Mononuclear cell (primary cell): Measurements from ENCODE around the gene RERG. TPM values are rescaled to one million over a fixed set of nuclear protein-coding genes. Genes with fewer than 3 reads are reported as not detected.

Source experiments
- H3K27me3 ChIP-seq: 2 replicates; pipeline ENCODE4 v1.6.0; 2011; ENCODE audit warnings: low read length, control low read depth; ENCODE audit not compliant: insufficient read depth
- H3K4me1 ChIP-seq: 2 replicates; pipeline ENCODE4 v1.5.1; 2011; ENCODE audit warnings: mild to moderate bottlenecking, low read length, control low read depth; ENCODE audit not compliant: insufficient read depth
- H3K4me3 ChIP-seq: 2 replicates; pipeline ENCODE4 v1.5.1; 2011; ENCODE audit warnings: mild to moderate bottlenecking, low read length, moderate library complexity
- H3K9me3 ChIP-seq: 2 replicates; pipeline ENCODE4 v1.5.1; 2011; ENCODE audit warnings: low read depth, mild to moderate bottlenecking, control low read depth, low read length
- total RNA-seq: library from RNA; depleted of rRNA; stranded (reverse); fragments of >200 nt; gene quantifications from one replicate; pipeline ENCODE4 v1.2.3, GENCODE V29; 2012

The RERG gene
- total RNA-seq, 1 donor = not detected

DNA sequence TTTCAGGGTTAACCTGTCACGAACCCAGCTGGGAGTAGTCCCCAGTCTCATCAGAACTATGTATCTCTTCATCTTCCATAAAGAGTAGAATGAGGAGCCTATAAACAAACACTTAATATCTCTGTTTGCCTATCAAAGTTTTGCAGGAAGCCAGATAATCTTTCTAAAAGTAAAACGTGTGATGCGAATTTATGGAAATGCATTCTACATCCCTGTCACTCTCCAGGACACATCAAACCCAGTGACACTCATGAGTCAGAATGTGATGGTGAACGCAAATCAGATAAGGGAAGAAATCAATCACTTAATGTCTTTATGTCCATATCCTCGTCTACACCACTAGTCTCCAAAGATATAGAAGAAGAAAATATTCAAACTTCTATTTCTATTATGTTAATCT is 37.4 kb downstream of the RERG start:
- Histone ChIP-seq H3K9me3 (no peaks in the 10 kb centered on the region), H3K4me1 (no peaks in the 10 kb centered on the region), H3K27me3 (no peaks in the 10 kb centered on the region), H3K4me3 (no peak overlapping the region)

DNA sequence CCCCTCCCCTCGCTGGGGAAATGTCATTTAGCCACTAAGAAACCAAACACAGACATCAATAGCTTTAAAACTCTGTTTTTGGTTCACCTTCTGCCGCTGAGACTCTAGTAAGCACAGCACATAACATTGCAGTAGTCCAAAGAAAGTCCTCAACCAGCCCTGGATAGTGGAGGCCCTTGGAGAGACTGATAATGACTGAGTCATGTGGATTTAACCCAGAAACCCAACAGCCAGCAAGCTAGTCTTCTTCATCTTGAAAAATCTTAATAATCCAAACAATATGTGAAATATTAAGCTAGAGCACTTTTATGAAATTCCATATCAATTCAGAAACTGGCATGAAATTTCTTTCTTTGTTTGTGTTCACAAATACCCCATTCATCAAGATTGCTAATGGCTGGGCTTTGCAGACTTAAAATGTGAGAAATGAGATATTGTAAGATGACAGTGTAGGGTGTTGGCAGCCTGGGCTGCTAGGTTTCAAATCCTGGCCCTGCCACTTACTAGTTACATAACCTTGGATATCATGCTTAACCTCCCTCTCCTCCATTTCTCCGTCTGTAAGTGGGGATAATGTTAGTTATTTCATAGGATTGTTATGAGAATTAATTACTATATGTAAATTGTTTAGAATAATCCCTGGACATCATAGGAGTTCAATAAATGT is 40.1 kb downstream of the RERG start:
- Histone ChIP-seq H3K27me3 (no peaks in the 10 kb centered on the region), H3K9me3 (no peaks in the 10 kb centered on the region), H3K4me3 (no peak overlapping the region), H3K4me1 (no peaks in the 10 kb centered on the region)

DNA sequence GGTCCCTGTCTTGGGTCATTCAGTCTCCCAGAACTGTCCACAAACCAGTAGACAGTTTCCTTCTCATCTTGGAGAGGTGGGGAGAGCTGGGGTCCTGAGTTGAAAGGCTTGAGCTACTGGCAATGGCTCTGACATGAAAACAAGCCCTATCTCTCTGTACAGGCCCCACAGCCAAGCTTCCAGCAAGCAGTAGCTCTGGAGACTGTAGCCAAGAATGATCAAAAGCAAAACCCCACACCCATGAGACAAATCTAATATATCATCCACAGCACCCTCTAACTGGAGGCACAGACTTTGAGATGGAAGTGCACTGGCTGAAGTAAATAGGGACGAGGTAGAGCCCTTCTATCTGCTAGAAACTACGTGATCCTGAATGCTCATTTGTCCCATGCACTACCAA is 40.9 kb downstream of the RERG start:
- peaks cover 1% of the 10 kb centered on the region for H3K27me3 ChIP-seq

DNA sequence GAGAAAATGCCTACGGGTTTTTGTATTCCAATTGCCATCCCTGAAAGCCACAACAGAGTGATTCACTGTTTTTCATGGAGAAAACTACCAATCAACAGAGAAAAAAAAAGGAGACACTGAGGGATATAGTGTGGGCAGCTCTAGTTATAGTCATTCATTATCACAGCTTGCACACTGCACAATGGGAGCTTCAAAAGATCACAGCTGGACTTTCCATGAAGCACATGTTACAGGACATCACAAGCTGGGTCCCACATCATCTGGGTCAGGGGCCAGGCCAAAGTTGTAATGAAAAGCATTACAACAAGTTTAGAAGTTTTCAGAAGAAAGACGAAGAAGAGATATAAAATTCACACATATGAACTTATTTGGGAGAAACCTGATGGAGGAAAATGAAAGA is 41.5 kb downstream of the RERG start:
- Histone ChIP-seq H3K4me3 (no peak overlapping the region), H3K27me3 (peaks cover 4% of the 10 kb centered on the region), H3K4me1 (no peaks in the 10 kb centered on the region), H3K9me3 (no peaks in the 10 kb centered on the region)

More for the DNA sequence above, 40.9 kb downstream of the RERG start:
- H3K4me3 ChIP-seq = no peak overlapping the region
- no peaks in the 10 kb centered on the region for H3K9me3 ChIP-seq
- no peaks in the 10 kb centered on the region for H3K4me1 ChIP-seq

DNA sequence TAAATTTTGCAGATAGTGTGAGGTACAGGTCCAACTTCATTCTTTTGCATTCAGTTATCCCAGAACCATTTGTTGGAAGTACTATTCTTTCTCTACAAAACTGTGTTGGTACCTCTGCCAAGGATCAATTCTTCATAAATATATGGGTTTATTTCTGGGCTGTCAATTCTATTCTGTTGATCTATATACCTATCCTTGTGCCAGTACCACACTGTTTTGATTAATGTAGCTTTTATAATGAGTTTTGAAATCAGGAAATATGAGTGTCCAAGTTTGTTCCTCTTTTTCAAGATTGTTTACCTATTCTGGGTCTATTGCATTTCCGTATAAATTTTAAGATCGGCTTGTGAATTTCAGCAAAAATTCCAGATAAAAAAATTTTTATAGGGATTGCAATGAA is 48.1 kb downstream of the RERG start:
- H3K4me3 ChIP-seq = no peak overlapping the region
- peaks cover 5% of the 10 kb centered on the region for H3K9me3 ChIP-seq
- H3K27me3 ChIP-seq = peaks cover 20% of the 10 kb centered on the region
- H3K4me1 ChIP-seq = no peaks in the 10 kb centered on the region

- Histone ChIP-seq H3K9me3 (peaks cover 5% of the 10 kb centered on the region), H3K4me3 (no peak overlapping the region), H3K4me1 (no peaks in the 10 kb centered on the region), H3K27me3 (peaks cover 20% of the 10 kb centered on the region)
Observed at GRCh38 chr12:15172060-15172822, 49.0 kb downstream of the RERG start.

GRCh38 chr12:15171012-15171655 is 50.1 kb downstream of the RERG start:
- no peaks in the 10 kb centered on the region for H3K4me1 ChIP-seq
- H3K4me3 ChIP-seq = no peak overlapping the region
- H3K9me3 ChIP-seq = peaks cover 5% of the 10 kb centered on the region
- H3K27me3 ChIP-seq = peaks cover 20% of the 10 kb centered on the region

DNA sequence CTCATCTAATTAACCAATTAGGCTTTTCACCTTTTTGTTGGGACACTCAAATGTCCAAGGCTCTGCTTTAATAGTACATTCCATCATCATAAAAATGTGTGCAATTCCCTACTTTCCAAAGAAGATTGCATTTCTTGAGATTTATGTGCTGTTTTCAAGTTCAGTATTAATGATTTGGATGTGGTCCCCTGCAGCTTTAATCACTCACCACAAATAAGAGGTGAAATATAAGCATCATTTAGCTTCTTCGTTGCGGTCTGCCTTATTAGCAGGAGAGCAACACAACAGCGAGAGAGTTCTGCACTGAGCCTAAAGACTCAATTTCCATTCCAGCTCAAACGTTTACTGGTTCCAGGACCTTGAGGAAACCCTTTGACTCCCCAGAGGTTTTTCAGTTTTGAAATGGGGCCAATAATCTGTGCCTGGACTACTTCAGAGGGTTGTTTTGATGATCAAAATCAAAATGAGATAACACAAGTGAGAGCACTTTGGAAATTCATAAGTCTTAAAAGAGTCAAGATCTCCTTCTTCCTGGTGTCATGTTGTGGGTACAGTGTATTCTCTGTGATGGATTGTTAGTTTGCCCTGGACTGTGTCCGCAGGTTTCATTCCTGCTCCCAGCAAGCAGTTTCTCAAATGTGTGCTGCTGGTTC is 53.1 kb downstream of the RERG start:
- Histone ChIP-seq H3K9me3 (peaks cover 5% of the 10 kb centered on the region), H3K27me3 (peaks cover 12% of the 10 kb centered on the region), H3K4me1 (no peaks in the 10 kb centered on the region), H3K4me3 (no peak overlapping the region)

GRCh38 chr12:15165012-15165659 is 56.1 kb downstream of the RERG start:
- no peaks in the 10 kb centered on the region for H3K27me3 ChIP-seq
- H3K4me1 ChIP-seq = no peaks in the 10 kb centered on the region
- no peaks in the 10 kb centered on the region for H3K9me3 ChIP-seq
- no peak overlapping the region for H3K4me3 ChIP-seq

GRCh38 chr12:15163030-15163976 is 57.9 kb downstream of the RERG start:
- H3K4me3 ChIP-seq = no peak overlapping the region
- no peaks in the 10 kb centered on the region for H3K9me3 ChIP-seq
- no peaks in the 10 kb centered on the region for H3K27me3 ChIP-seq

GRCh38 chr12:15158083-15158482 is 63.1 kb downstream of the RERG start:
- H3K4me1 ChIP-seq = no peaks in the 10 kb centered on the region
- no peaks in the 10 kb centered on the region for H3K27me3 ChIP-seq
- no peak overlapping the region for H3K4me3 ChIP-seq
- H3K9me3 ChIP-seq = no peaks in the 10 kb centered on the region

More at GRCh38 chr12:15163030-15163976, 57.9 kb downstream of the RERG start:
- H3K4me1 ChIP-seq = no peaks in the 10 kb centered on the region

DNA sequence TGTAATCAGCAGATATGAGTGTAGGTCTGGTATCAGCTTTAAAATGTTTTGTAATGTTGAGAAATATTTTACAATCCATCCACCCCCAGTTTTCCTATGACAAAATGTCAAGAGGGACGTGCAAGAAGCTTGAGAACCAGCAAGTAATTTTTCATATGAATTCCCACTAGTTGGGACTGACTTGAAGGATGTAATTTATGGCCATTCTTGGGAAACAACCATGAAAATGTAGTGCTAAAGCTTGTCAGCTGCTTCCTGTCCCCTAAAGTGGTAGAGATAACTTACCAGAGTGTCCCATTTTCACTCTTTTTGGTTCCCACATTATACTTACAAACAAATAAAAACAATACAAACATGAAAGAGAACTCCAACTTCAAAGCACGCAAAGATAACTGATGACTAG is 63.9 kb downstream of the RERG start:
- Histone ChIP-seq H3K27me3 (no peaks in the 10 kb centered on the region), H3K4me1 (no peaks in the 10 kb centered on the region), H3K9me3 (no peaks in the 10 kb centered on the region), H3K4me3 (no peak overlapping the region)

DNA sequence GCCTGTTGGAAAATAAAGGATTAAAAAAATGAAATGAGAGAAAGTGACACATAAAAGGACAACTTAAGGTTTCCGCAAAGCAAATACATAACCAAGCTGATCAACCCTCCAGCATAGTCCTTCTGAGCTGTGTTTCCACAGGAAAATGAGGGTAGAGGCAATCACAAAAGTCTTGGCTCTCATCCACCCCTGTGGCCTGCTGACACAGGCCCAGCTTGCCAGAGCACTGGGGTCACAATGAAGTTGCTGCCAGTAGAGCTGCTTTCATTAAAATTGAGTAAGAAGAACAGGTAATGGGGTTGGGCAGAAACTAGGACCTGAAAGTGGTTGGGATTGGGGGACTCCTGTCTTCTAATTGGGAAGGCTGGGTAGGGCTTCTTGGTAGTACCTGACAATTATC is 65.9 kb downstream of the RERG start:
- Histone ChIP-seq H3K4me1 (no peaks in the 10 kb centered on the region), H3K27me3 (no peaks in the 10 kb centered on the region), H3K4me3 (no peak overlapping the region), H3K9me3 (no peaks in the 10 kb centered on the region)

DNA sequence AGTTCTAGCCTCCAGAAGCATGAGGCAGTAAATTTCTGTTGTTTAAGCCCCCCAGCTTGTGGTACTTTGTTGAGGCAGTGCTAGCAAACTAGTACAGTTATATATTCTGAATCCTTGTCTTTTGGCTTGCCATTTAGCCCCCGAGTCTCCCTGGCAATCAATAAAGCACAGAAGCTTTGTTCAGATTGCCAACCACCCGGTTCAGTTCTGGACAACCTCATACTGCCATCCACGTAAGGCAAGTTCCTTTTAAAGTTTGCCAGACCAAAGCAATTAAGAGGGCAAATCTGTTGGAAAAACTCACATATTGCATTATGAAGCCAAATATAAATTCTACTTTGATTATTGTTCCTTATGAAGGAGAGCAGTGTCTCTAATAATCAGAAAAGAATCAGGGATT is 67.1 kb downstream of the RERG start:
- no peaks in the 10 kb centered on the region for H3K27me3 ChIP-seq
- no peaks in the 10 kb centered on the region for H3K4me1 ChIP-seq
- no peak overlapping the region for H3K4me3 ChIP-seq
- H3K9me3 ChIP-seq = no peaks in the 10 kb centered on the region
